Measurements from ENCODE around the gene ABTB1.

DNA sequence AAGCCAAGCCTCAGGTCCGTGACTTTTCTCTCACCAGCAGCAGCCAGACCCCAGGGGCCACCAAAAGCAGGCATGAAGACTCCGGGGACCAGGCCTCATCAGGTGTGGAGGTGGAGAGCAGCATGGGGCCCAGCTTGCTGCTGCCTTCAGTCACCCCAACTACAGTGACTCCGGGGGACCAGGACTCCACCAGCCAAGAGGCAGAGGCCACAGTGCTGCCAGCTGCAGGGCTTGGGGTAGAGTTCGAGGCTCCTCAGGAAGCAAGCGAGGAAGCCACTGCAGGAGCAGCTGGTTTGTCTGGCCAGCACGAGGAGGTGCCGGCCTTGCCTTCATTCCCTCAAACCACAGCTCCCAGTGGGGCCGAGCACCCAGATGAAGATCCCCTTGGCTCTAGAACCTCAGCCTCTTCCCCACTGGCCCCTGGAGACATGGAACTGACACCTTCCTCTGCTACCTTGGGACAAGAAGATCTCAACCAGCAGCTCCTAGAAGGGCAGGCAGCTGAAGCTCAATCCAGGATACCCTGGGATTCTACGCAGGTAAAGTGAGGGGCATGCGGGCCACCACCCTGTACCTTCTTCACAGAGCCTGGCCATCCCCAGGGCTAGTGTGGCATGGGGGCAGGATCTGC is 12.0 kb upstream of the ABTB1 start:
- TF ChIP-seq POLR2AphosphoS5 (IDR thresholded peaks at IDR 0.05; ENCODE audit: borderline replicate concordance, low read depth, low read length) (no peak), EZH2 (IDR thresholded peaks at IDR 0.05) (no peak)

All from SK-N-MC (cell line).